H1 (cell line): ENCODE data around the gene CYP4F3. TPM values are rescaled to one million over a fixed set of nuclear protein-coding genes. Genes with fewer than 3 reads are reported as not detected.

ENCODE experiments used
- CTCF ChIA-PET: fragments of 300-600 bp; sonication (Branson Sonifier 250); formaldehyde crosslinking; loops from one replicate; lab custom pipeline; 2021; ENCODE audit not compliant: partially characterized antibody; lab: Charles Lee
- POLR2A ChIA-PET: fragments of 300-600 bp; sonication (Branson Sonifier 250); formaldehyde crosslinking; loops from one replicate; lab custom pipeline; 2021; ENCODE audit warnings: inconsistent platforms; ENCODE audit not compliant: partially characterized antibody; lab: Charles Lee
- DNase-seq, 2 experiments: peaks; one replicate each; pipeline versions ENCODE4 v3.0.0 to v3.0.0-alpha.2; 2010 to 2022; ENCODE audit warnings: low spot score in 2 of 2, low read depth in 1 of 2, mixed read lengths in 1 of 2
- FAIRE-seq: peaks from 2 replicates; lab custom pipeline; 2011; peaks lifted over from hg19 to GRCh38; lab: Jason Lieb, UNC
- H2AFZ ChIP-seq: 2 replicates; pipeline ENCODE4 v1.8.1; 2012; ENCODE audit warnings: low read length, inconsistent platforms
- H2AK5ac ChIP-seq: 2 replicates; pipeline ENCODE4 v1.6.1; 2013; ENCODE audit warnings: low read depth, low read length
- H2BK120ac ChIP-seq: replicated peaks from 2 replicates; pipeline ENCODE3; 2013; ENCODE audit warnings: low read depth, low read length, inconsistent platforms
- H2BK12ac ChIP-seq: 2 replicates; pipeline ENCODE4 v1.6.1; 2013; ENCODE audit warnings: low read depth, low read length
- H2BK15ac ChIP-seq: 2 replicates; pipeline ENCODE4 v1.6.1; 2013; ENCODE audit warnings: low read length
- H2BK20ac ChIP-seq: 2 replicates; pipeline ENCODE4 v1.6.1; 2013; ENCODE audit warnings: low read length
- H2BK5ac ChIP-seq: 2 replicates; pipeline ENCODE4 v1.6.1; 2013; ENCODE audit warnings: low read depth, low read length
- H3K14ac ChIP-seq: 2 replicates; pipeline ENCODE4 v1.6.1; 2013; ENCODE audit warnings: inconsistent platforms; ENCODE audit not compliant: insufficient read length
- H3K18ac ChIP-seq: 2 replicates; pipeline ENCODE4 v1.6.1; 2013; ENCODE audit warnings: low read length; ENCODE audit errors: extremely low read depth
- H3K23ac ChIP-seq: 2 replicates; pipeline ENCODE4 v1.6.1; 2013; ENCODE audit warnings: inconsistent platforms; ENCODE audit not compliant: insufficient read length
- H3K23me2 ChIP-seq: 2 replicates; pipeline ENCODE4 v1.6.1; 2013; ENCODE audit warnings: low read depth, low read length
- H3K27ac ChIP-seq: 2 replicates; pipeline ENCODE4 v1.6.1; 2011; ENCODE audit warnings: low read depth, low read length, inconsistent platforms
- H3K27me3 ChIP-seq, 4 experiments: replicated peaks in 1 of 4; 1 replicate in 1 of 4; 2 replicates in 3 of 4; pipeline versions ENCODE4 v1.6.1 to v1.8.1; 2011 to 2013; ENCODE audit warnings: low read length in 3 of 4, mild to moderate bottlenecking in 3 of 4, inconsistent platforms in 2 of 4, mixed read lengths in 2 of 4, moderate library complexity in 1 of 4; ENCODE audit not compliant: control insufficient read depth in 3 of 4, insufficient read depth in 3 of 4; ENCODE audit errors: extremely low read depth in 1 of 4
- H3K36me3 ChIP-seq, 4 experiments: 2 replicates each; pipeline versions ENCODE4 v1.6.1 to v1.8.1; 2011 to 2013; ENCODE audit warnings: mild to moderate bottlenecking in 4 of 4, low read length in 3 of 4, moderate library complexity in 2 of 4, control low read depth in 1 of 4, inconsistent platforms in 1 of 4; ENCODE audit not compliant: insufficient read depth in 4 of 4, control insufficient read depth in 2 of 4
- H3K4ac ChIP-seq: replicated peaks from 2 replicates; pipeline ENCODE3; 2013; ENCODE audit warnings: low read length, low read depth, mixed read lengths, inconsistent platforms; ENCODE audit not compliant: insufficient read length
- H3K4me1 ChIP-seq, 4 experiments: replicated peaks in 1 of 4; 1 replicate in 1 of 4; 2 replicates in 3 of 4; pipeline versions ENCODE4 v1.6.1 to v1.8.1; 2011 to 2013; ENCODE audit warnings: low read length in 3 of 4, inconsistent platforms in 2 of 4, mixed read lengths in 1 of 4; ENCODE audit not compliant: insufficient read depth in 4 of 4, control insufficient read depth in 3 of 4
- H3K4me2 ChIP-seq, 2 experiments: 2 replicates each; pipeline versions ENCODE4 v1.6.1 to v1.8.1; 2011 to 2013; ENCODE audit warnings: low read depth in 2 of 2, low read length in 2 of 2, control low read depth in 1 of 2, inconsistent platforms in 1 of 2, mild to moderate bottlenecking in 1 of 2; ENCODE audit not compliant: insufficient read depth in 1 of 2
- H3K4me3 ChIP-seq, 4 experiments: fragments of 200-600, 300-600 bp in 1 of 4; sonication (generic), shearing (Covaris generic), sonication (Bioruptor Twin) in 1 of 4; 2 replicates each; pipeline versions ENCODE4 v1.5.1 to v1.8.1; 2011 to 2016; ENCODE audit warnings: low read length in 4 of 4, low read depth in 3 of 4, control low read depth in 2 of 4, inconsistent platforms in 2 of 4, mild to moderate bottlenecking in 2 of 4, mixed read lengths in 1 of 4, moderate library complexity in 1 of 4; ENCODE audit not compliant: insufficient read depth in 2 of 4; ENCODE audit errors: extremely low read depth in 1 of 4
- H3K56ac ChIP-seq: replicated peaks from 2 replicates; pipeline ENCODE3; 2013; ENCODE audit warnings: low read depth, mild to moderate bottlenecking, mixed read lengths, low read length, inconsistent platforms; ENCODE audit not compliant: insufficient read length
- H3K79me1 ChIP-seq: 2 replicates; pipeline ENCODE4 v1.6.1; 2013; ENCODE audit warnings: low read depth, low read length, control low read depth
- H3K79me2 ChIP-seq, 2 experiments: 2 replicates each; pipeline versions ENCODE4 v1.6.1 to v1.8.1; 2012 to 2013; ENCODE audit warnings: low read length in 2 of 2, mild to moderate bottlenecking in 2 of 2, inconsistent platforms in 1 of 2; ENCODE audit not compliant: insufficient read depth in 2 of 2, control insufficient read depth in 1 of 2
- H3K9ac ChIP-seq, 4 experiments: replicated peaks in 1 of 4; 1 replicate in 1 of 4; 2 replicates in 3 of 4; pipeline versions ENCODE4 v1.6.1 to v1.8.1; 2011 to 2013; ENCODE audit warnings: low read depth in 3 of 4, low read length in 3 of 4, control low read depth in 2 of 4, mild to moderate bottlenecking in 2 of 4, moderate library complexity in 2 of 4, inconsistent platforms in 1 of 4; ENCODE audit errors: extremely low read depth in 1 of 4
- H3K9me3 ChIP-seq, 2 experiments: 2 replicates each; pipeline versions ENCODE4 v1.6.1 to v1.8.1; 2012 to 2013; ENCODE audit warnings: mild to moderate bottlenecking in 2 of 2, moderate library complexity in 2 of 2, control low read depth in 1 of 2, inconsistent platforms in 1 of 2, low read depth in 1 of 2, low read length in 1 of 2, mixed read lengths in 1 of 2; ENCODE audit not compliant: insufficient read depth in 2 of 2
- H4K20me1 ChIP-seq, 2 experiments: replicated peaks in 1 of 2; 2 replicates each; pipeline versions ENCODE3 to v1.8.1; 2011 to 2013; ENCODE audit warnings: inconsistent platforms in 2 of 2, low read length in 2 of 2, mild to moderate bottlenecking in 1 of 2; ENCODE audit not compliant: insufficient read depth in 2 of 2, control insufficient read depth in 1 of 2
- H4K5ac ChIP-seq: 2 replicates; pipeline ENCODE4 v1.6.1; 2013; ENCODE audit warnings: low read length, low read depth, mixed read lengths, inconsistent platforms; ENCODE audit not compliant: insufficient read length
- H4K8ac ChIP-seq: 2 replicates; pipeline ENCODE4 v1.8.0; 2013; ENCODE audit warnings: mild to moderate bottlenecking, moderate library complexity, low read length, inconsistent platforms; ENCODE audit not compliant: insufficient read depth; ENCODE audit errors: extremely low read depth
- H4K91ac ChIP-seq: replicated peaks from 2 replicates; pipeline ENCODE3; 2013; ENCODE audit warnings: low read length, mixed read lengths, inconsistent platforms; ENCODE audit not compliant: insufficient read length
- CHD2 ChIP-seq: IDR thresholded peaks from 2 replicates; pipeline ENCODE4 v1.6.1; 2012; ENCODE audit warnings: low read length, improper control_type of control experiment
- CTBP2 ChIP-seq: IDR thresholded peaks from 2 replicates; pipeline ENCODE4 v1.7.0; 2011; ENCODE audit warnings: borderline replicate concordance, mild to moderate bottlenecking, moderate library complexity, mixed read lengths, low read length; ENCODE audit not compliant: insufficient read depth, insufficient read length
- JUND ChIP-seq: IDR thresholded peaks from 2 replicates; pipeline ENCODE4 v1.6.1; 2011; ENCODE audit warnings: mild to moderate bottlenecking, improper control_type of control experiment, low read length
- KDM1A ChIP-seq: fragments of 200-600, 300-600 bp; sonication (generic); IDR thresholded peaks from 2 replicates; pipeline ENCODE4 v1.7.1; 2016; ENCODE audit warnings: mild to moderate bottlenecking, low read length, borderline replicate concordance
- KDM5A ChIP-seq: fragments of 200-600 bp; IDR thresholded peaks from 2 replicates; pipeline ENCODE4 v1.7.1; 2012; ENCODE audit warnings: mild to moderate bottlenecking, low read length, inconsistent platforms, mixed read lengths
- POLR2AphosphoS5 ChIP-seq: IDR thresholded peaks from 2 replicates; pipeline ENCODE4 v1.6.1; 2011; ENCODE audit warnings: low read depth, low read length
- RNF2 ChIP-seq: fragments of 200-900, 300-1000 bp; sonication (generic); IDR thresholded peaks from 2 replicates; pipeline ENCODE4 v1.7.1; 2016; ENCODE audit warnings: borderline replicate concordance, low read depth, mild to moderate bottlenecking, antibody characterized with exemption, low read length; ENCODE audit not compliant: poor library complexity, severe bottlenecking; ENCODE audit errors: missing control alignments
- SAP30 ChIP-seq: fragments of 300-600 bp; sonication (generic); IDR thresholded peaks from 2 replicates; pipeline ENCODE4 v1.7.1; 2012; ENCODE audit warnings: low read length, moderate library complexity, mild to moderate bottlenecking, inconsistent platforms; ENCODE audit not compliant: insufficient read depth, insufficient replicate concordance
- WGBS, 2 experiments: shearing (Covaris generic) in 1 of 2; methylation state at CpG; one replicate each; pipeline versions ENCODE4 v1.1.6 to v1.1.7; 2013 to 2015; ENCODE audit warnings: low lambda C conversion rate in 2 of 2, mixed read lengths in 2 of 2, inconsistent platforms in 1 of 2, low coverage in 1 of 2, missing lambda C conversion rate in 1 of 2; ENCODE audit not compliant: insufficient replicate concordance in 2 of 2, insufficient coverage in 1 of 2, insufficient read length in 1 of 2; ENCODE audit errors: extremely low coverage in 1 of 2, missing lambda C conversion rate in 1 of 2; 5-methylcytosine and 5-hydroxymethylcytosine counted together
- polyA plus RNA-seq, 7 experiments: library from polyadenylated mRNA; depleted of rRNA in 3 of 7; stranded (reverse) in 5 of 7; unstranded in 2 of 7; fragments of >200 nt in 5 of 7; fragments of 200-250 nt in 2 of 7; gene quantifications; 1 replicate in 5 of 7; 2 replicates in 1 of 7; 4 replicates in 1 of 7; pipeline versions ENCODE4 v1.2.1 to v1.2.3, GENCODE V29; 2011 to 2013; ENCODE audit warnings: missing spikeins in 2 of 7, mixed read lengths in 2 of 7
- total RNA-seq: library from RNA; stranded (reverse); fragmentation: NEBNext Ultra II Directional; extraction: Animal tissue kit (Norgen Biotek cat#: 25700); gene quantifications from 2 replicates; pipeline ENCODE4 v1.2.1, GENCODE V29; 2021

Gene CYP4F3
- total and polyA plus RNA-seq, 2 of the 8 experiments (the other 6 are each of a cell fraction or from before 2014, with no cell fraction given) = not detected

DNA sequence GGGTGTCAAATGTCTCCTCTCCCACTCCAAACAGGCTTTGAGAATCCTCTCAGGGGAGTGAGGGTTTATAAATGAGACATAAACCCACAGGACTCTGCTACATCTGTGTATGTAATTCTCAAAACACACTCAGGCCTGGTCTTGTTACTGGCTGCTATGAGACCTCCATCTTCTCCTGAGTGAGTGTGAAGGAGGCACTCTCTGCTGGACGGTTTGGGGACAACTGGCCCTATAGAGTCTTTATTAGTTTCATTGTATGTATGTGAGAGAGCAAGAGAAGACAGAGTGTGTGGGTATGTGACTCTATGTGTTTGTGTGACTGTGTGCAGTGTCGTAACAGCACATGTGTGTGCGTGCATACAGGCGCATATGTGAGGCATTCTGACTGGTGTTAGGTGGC, 22.6 kb downstream of the CYP4F3 start:
- Histone ChIP-seq H3K23ac (no peak overlapping the region), H3K4me2 (no peak overlapping the region), H3K4me3 (no peak overlapping the region), H4K5ac (no peak overlapping the region), H2BK120ac (no peak overlapping the region), H3K4ac (no peak overlapping the region), H3K18ac (no peak overlapping the region), H3K9ac (no peak overlapping the region), H3K14ac (no peak overlapping the region), H4K20me1 (no peaks in the 10 kb centered on the region), H3K4me1 (no peaks in the 10 kb centered on the region), H2BK5ac (no peak overlapping the region), H3K9me3 (peaks cover 77 to 78% of the 10 kb centered on the region in 2 experiments), H4K91ac (no peak overlapping the region), H2BK15ac (no peak overlapping the region), H3K36me3 (no peaks in the 10 kb centered on the region; a peak in 1 of 8 replicates), H3K23me2 (no peaks in the 10 kb centered on the region), H2AK5ac (no peak overlapping the region), H2BK12ac (no peak overlapping the region), H3K79me2 (no peaks in the 10 kb centered on the region), H3K56ac (no peak overlapping the region), H4K8ac (no peak overlapping the region), H3K79me1 (no peaks in the 10 kb centered on the region), H3K27me3 (no peaks in the 10 kb centered on the region), H2BK20ac (no peak overlapping the region), H3K27ac (no peak overlapping the region), H2AFZ (no peak overlapping the region)
- no peak for DNase-seq
- ChIA-PET CTCF (interaction anchor here (1.1 kb wide), 1 partner anchor 371 kb away, joined by 3 read pairs; no protein-coding TSS in a partner anchor), POLR2A (no interaction called here)
- 66% methylated on average over 4 of the region's 4 CpGs; no CpG with 5 or more reads in 1 of the 2 experiments for WGBS, 2 experiments
- no peak for FAIRE-seq
- TF ChIP-seq JUND = no peak
- no peak for TF ChIP-seq CHD2
- TF ChIP-seq KDM5A = no peak
- TF ChIP-seq KDM1A = no peak
- TF ChIP-seq CTBP2 = no peak
- no peak for TF ChIP-seq SAP30
- no peak for TF ChIP-seq RNF2
- no peak for TF ChIP-seq POLR2AphosphoS5
